Esophagus (tissue), 2 donors: ENCODE data around the gene CCDC88A. TPM values are rescaled to one million over a fixed set of nuclear protein-coding genes. Genes with fewer than 3 reads are reported as not detected.

Source experiments
- H3K27ac ChIP-seq, 2 donors: one replicate each; pipeline ENCODE4 v1.5.1; 2013; ENCODE audit warnings: low read depth in 2 of 2, mild to moderate bottlenecking in 2 of 2, inconsistent platforms in 1 of 2, low read length in 1 of 2, moderate library complexity in 1 of 2
- H3K27me3 ChIP-seq, 2 donors: one replicate each; pipeline ENCODE4 v1.6.1; 2013; ENCODE audit warnings: low read length in 2 of 2, control low read depth in 1 of 2, mild to moderate bottlenecking in 1 of 2; ENCODE audit not compliant: insufficient read depth in 2 of 2, control insufficient read depth in 1 of 2
- H3K36me3 ChIP-seq, 2 donors: one replicate each; pipeline ENCODE4 v1.6.1; 2013; ENCODE audit warnings: low read length in 1 of 2; ENCODE audit not compliant: control insufficient read depth in 2 of 2, insufficient read depth in 2 of 2
- H3K4me1 ChIP-seq, 2 donors: one replicate each; pipeline ENCODE4 v1.6.1; 2013; ENCODE audit warnings: low read length in 1 of 2; ENCODE audit not compliant: control insufficient read depth in 2 of 2, insufficient read depth in 2 of 2
- H3K4me3 ChIP-seq, 2 donors: one replicate each; pipeline ENCODE4 v1.5.1; 2013; ENCODE audit warnings: low read length in 2 of 2, mild to moderate bottlenecking in 2 of 2, low read depth in 1 of 2, moderate library complexity in 1 of 2
- H3K9me3 ChIP-seq, 2 donors: one replicate each; pipeline ENCODE4 v1.6.1; 2013; ENCODE audit warnings: mild to moderate bottlenecking in 2 of 2, low read depth in 1 of 2, low read length in 1 of 2, moderate library complexity in 1 of 2; ENCODE audit not compliant: control insufficient read depth in 2 of 2, insufficient read depth in 1 of 2
- WGBS, 2 donors: extraction: QIAGEN DNeasy Blood & Tissue Kit; methylation state at CpG; one replicate each; pipeline ENCODE4 v1.1.7; 2013; 5-methylcytosine and 5-hydroxymethylcytosine counted together
- polyA plus RNA-seq, 2 donors: library from polyadenylated mRNA; stranded (reverse); fragments of 200-250 nt; gene quantifications; one replicate each; pipeline ENCODE4 v1.2.3, GENCODE V29; 2013
- donor health status: healthy with polysubstance abuse.
- donor health status: Bipolar disorder and iron deficiency.

Gene CCDC88A
- polyA plus RNA-seq, 2 donors, result 3.3 to 7.0 TPM

DNA sequence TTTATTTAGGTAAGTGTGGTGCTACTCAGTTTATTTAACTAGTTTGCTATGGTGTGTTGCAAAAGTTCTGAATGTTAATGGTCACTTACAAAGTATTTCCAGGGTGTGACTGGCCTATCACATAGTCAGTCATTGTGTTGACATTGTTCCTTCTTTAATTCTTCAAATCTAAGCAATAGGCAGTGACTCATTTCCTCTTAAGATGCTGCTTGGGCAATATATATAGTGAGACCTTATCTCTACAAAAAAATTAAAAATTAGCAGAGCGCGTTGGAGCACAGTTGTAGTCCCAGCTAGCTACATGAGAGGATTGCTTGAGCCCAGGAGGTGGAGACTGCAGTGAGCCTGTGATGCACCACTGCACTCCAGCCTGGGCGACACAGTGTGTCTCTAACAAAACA is 5.8 kb upstream of the CCDC88A start:
- Histone ChIP-seq H3K9me3 (no peaks in the 10 kb centered on the region), H3K4me3 (no peak overlapping the region), H3K36me3 (no peaks in the 10 kb centered on the region), H3K27me3 (no peaks in the 10 kb centered on the region), H3K4me1 (no peaks in the 10 kb centered on the region), H3K27ac (no peak overlapping the region)
- WGBS, 2 donors, result 67 to 69% methylated on average over 3 of the region's 3 CpGs

GRCh38 chr2:55422876-55423665 is 3.4 kb upstream of the CCDC88A start:
- Histone ChIP-seq H3K27me3 (no peaks in the 10 kb centered on the region), H3K4me3 (no peak overlapping the region), H3K9me3 (no peaks in the 10 kb centered on the region), H3K27ac (no peak overlapping the region), H3K4me1 (no peaks in the 10 kb centered on the region), H3K36me3 (no peaks in the 10 kb centered on the region)
- WGBS, 2 donors, result 66 to 70% methylated on average over 4 of the region's 4 CpGs

- no peaks in the 10 kb centered on the region for H3K27me3 ChIP-seq
- H3K4me1 ChIP-seq, result no peaks in the 10 kb centered on the region
- H3K4me3 ChIP-seq, result no peak overlapping the region
- no peak overlapping the region for H3K27ac ChIP-seq
- no peaks in the 10 kb centered on the region for H3K9me3 ChIP-seq
- whole genome bisulfite sequencing, 2 donors, result 90 to 94% methylated on average over 5 of the region's 5 CpGs
- H3K36me3 ChIP-seq, result no peaks in the 10 kb centered on the region
These were observed 1.7 kb upstream of the CCDC88A start for GRCh38 chr2:55421326-55421725.

DNA sequence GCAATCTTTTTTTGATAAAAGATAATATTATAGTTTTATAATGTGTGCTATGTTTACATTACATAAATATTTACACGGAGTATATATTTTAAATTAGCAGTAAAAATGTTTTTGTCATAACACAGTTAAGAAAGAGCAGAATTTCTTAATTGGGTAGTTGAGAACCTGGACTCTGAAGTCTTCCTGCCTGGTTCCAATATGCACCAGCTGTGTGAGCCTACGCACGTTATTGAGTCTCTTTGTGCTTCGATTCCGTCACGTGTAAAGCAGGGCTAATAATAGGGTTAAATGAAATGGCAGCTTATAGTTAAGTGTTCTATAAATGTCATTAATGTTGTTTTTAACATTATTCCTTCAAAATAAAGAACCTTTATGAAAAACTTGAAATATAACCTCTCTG is 1.2 kb upstream of the CCDC88A start:
- H3K27ac ChIP-seq, result no peak overlapping the region
- H3K4me1 ChIP-seq, result no peaks in the 10 kb centered on the region
- WGBS, 2 donors, result 51 to 56% methylated on average over 6 of the region's 6 CpGs
- H3K36me3 ChIP-seq, result no peaks in the 10 kb centered on the region
- no peak overlapping the region for H3K4me3 ChIP-seq
- no peaks in the 10 kb centered on the region for H3K9me3 ChIP-seq
- H3K27me3 ChIP-seq, result no peaks in the 10 kb centered on the region

GRCh38 chr2:55420439-55420725 is 726 bp upstream of the CCDC88A start:
- H3K4me3 ChIP-seq, result peak overlapping the region; percentile 69 to 93
- no peaks in the 10 kb centered on the region for H3K27me3 ChIP-seq
- WGBS, 2 donors, result 0% methylated on average over 3 of the region's 3 CpGs
- no peaks in the 10 kb centered on the region for H3K4me1 ChIP-seq
- no peaks in the 10 kb centered on the region for H3K9me3 ChIP-seq
- H3K36me3 ChIP-seq, result no peaks in the 10 kb centered on the region
- H3K27ac ChIP-seq, result peak overlapping the region in 1 of 2 donors; percentile 40

DNA sequence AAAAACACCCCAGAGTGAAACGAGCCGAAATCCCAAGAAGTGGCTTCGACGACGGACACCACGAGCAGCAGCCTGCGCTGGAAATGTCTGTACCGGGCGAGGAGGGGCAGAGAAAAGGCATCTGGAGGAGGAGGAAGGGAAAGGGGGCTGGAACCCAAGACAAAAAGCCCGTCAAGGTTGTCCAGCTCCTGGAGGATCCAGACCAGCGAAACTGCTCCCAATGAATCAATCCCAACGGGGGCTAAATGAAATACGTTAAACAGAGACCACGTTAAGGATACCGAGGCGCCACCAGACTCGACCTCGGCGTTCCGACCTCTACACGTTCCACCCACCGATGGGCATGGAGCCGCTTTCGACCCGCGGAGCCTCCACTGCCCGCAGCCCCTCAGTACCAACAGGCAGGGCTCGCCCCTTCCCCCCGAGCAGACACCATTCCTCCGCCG is 400 bp downstream of the CCDC88A start:
- 1% methylated on average over 30 to 31 of the region's 31 CpGs for WGBS, 2 donors
- H3K9me3 ChIP-seq, result no peaks in the 10 kb centered on the region
- H3K27ac ChIP-seq, result peak overlapping the region; percentile 89 to 91
- no peaks in the 10 kb centered on the region for H3K36me3 ChIP-seq
- no peaks in the 10 kb centered on the region for H3K27me3 ChIP-seq
- H3K4me1 ChIP-seq, result no peaks in the 10 kb centered on the region
- H3K4me3 ChIP-seq, result peak overlapping the region; percentile 69 to 93

DNA sequence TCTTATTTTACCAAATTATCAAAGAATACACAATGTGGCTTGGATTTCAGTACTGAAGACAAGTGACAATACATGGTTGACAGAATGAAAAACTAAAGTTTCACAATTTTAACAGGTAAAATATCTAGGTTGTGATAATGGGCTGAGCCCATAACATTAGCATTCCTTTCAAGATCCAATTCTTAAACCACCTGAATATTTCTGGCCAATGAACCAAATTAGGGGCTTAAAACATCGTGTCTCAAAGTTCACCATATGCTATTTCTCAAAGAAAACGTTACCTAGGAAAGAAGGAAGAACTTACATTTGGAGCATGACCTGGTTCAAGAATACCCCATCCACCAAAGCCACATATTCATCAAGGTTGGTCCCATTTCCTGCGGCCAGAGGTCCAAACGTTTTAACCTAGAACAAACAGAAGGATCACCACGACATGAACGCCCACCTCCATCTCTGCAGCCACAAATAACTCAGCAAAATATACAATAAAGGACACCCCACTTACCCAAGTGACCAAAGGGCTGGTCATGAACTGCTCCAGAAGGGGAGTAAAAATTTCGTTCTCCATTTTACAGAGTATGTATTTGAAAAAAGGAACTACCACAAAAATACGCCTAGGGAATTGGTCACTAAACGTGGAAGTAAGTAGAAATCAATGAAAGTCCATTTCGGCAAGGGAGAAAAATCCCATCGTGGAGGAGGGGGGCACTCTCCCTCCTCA is 984 bp downstream of the CCDC88A start:
- WGBS, 2 donors, result 4 to 5% methylated on average over 11 of the region's 11 CpGs
- Histone ChIP-seq H3K4me3 (peak overlapping the region; percentile 69 to 93), H3K27me3 (no peaks in the 10 kb centered on the region), H3K4me1 (no peaks in the 10 kb centered on the region), H3K36me3 (no peaks in the 10 kb centered on the region), H3K27ac (peak overlapping the region; percentile 32 to 89), H3K9me3 (no peaks in the 10 kb centered on the region)

GRCh38 chr2:55418072-55418471 is 1.6 kb downstream of the CCDC88A start:
- Histone ChIP-seq H3K9me3 (no peaks in the 10 kb centered on the region), H3K36me3 (no peaks in the 10 kb centered on the region), H3K4me1 (no peaks in the 10 kb centered on the region), H3K27ac (no peak overlapping the region), H3K27me3 (no peaks in the 10 kb centered on the region), H3K4me3 (no peak overlapping the region)
- WGBS, 2 donors, result 13 to 15% methylated on average over 2 of the region's 2 CpGs

- H3K9me3 ChIP-seq, result no peaks in the 10 kb centered on the region
- 72 to 75% methylated on average over 5 of the region's 5 CpGs for WGBS, 2 donors
- no peaks in the 10 kb centered on the region for H3K36me3 ChIP-seq
- H3K27me3 ChIP-seq, result no peaks in the 10 kb centered on the region
- no peak overlapping the region for H3K4me3 ChIP-seq
- no peak overlapping the region for H3K27ac ChIP-seq
- H3K4me1 ChIP-seq, result no peaks in the 10 kb centered on the region
These were observed 2.7 kb downstream of the CCDC88A start for GRCh38 chr2:55416786-55417568.
